IPS-18a (cell line): ENCODE data around the gene MEGF6.

Experiments used
- H3K27ac ChIP-seq: one replicate; pipeline ENCODE4 v1.5.1; 2013; ENCODE audit warnings: low read length
- H3K27me3 ChIP-seq: one replicate; pipeline ENCODE4 v1.6.1; 2013; ENCODE audit warnings: mild to moderate bottlenecking, low read length; ENCODE audit not compliant: control insufficient read depth, insufficient read depth
- H3K36me3 ChIP-seq: one replicate; pipeline ENCODE4 v1.6.1; 2013; ENCODE audit warnings: low read depth, low read length; ENCODE audit not compliant: control insufficient read depth
- H3K4me1 ChIP-seq: one replicate; pipeline ENCODE4 v1.6.1; 2013; ENCODE audit warnings: low read depth, low read length; ENCODE audit not compliant: control insufficient read depth
- H3K4me3 ChIP-seq: one replicate; pipeline ENCODE4 v1.5.1; 2013; ENCODE audit warnings: low read length
- H3K9ac ChIP-seq: one replicate; pipeline ENCODE4 v1.6.1; 2013; ENCODE audit warnings: mild to moderate bottlenecking, low read length, moderate library complexity
- H3K9me3 ChIP-seq: one replicate; pipeline ENCODE4 v1.6.1; 2013; ENCODE audit warnings: low read depth, low read length; ENCODE audit not compliant: control insufficient read depth

Gene MEGF6

DNA sequence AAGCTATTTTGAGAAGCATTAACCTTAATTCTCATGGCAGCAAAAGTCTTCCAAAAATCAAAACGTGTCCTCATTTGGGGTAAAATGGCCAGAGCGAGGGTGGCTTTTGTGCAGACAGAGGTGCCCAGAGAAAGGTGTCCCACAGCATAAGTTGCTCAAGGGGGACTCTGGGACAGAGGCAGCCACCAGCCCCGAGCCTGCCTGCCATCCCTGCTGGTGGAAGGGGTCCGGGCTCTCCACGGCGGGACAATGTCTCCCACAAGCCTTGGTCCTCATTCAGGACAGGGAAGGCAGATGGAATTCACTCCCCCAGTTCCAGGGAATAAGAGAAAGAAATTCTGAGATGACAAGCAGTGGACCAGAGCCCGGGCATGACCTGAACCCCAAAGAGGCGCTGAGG, 169.4 kb downstream of the MEGF6 start:
- no peaks in the 10 kb centered on the region for H3K4me1 ChIP-seq
- no peak overlapping the region for H3K27ac ChIP-seq
- no peaks in the 10 kb centered on the region for H3K36me3 ChIP-seq
- H3K9me3 ChIP-seq: no peaks in the 10 kb centered on the region
- no peak overlapping the region for H3K9ac ChIP-seq
- H3K27me3 ChIP-seq: no peaks in the 10 kb centered on the region
- H3K4me3 ChIP-seq: no peak overlapping the region

DNA sequence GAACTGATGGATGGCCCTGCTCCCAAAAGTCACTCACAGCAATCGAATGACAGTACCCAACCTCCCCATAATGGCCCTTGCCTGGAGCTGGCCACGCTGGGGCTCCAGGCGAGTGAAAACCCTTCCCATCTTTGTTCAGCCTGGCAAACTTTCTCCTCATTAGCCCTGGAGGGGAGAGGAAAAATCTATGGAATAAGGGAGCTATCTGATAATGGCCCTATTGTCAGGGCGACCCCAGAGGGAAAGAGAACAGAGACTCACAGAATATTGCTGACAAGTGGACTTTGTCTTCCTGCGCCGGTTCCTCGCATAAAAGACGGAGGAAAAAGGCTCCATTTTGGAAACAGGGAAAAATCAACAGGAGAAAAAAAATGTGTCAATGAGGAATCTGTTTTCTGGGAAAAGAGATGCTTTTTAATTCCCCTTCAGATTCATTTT, 169.9 kb downstream of the MEGF6 start:
- Histone ChIP-seq H3K4me3 (no peak overlapping the region), H3K9me3 (no peaks in the 10 kb centered on the region), H3K9ac (no peak overlapping the region), H3K27ac (no peak overlapping the region), H3K4me1 (no peaks in the 10 kb centered on the region), H3K27me3 (no peaks in the 10 kb centered on the region), H3K36me3 (no peaks in the 10 kb centered on the region)

GRCh38 chr1:3440711-3441409, 170.4 kb downstream of the MEGF6 start:
- Histone ChIP-seq H3K36me3 (no peaks in the 10 kb centered on the region), H3K27ac (no peak overlapping the region), H3K9ac (no peak overlapping the region), H3K27me3 (no peaks in the 10 kb centered on the region), H3K9me3 (no peaks in the 10 kb centered on the region), H3K4me1 (no peaks in the 10 kb centered on the region), H3K4me3 (no peak overlapping the region)

DNA sequence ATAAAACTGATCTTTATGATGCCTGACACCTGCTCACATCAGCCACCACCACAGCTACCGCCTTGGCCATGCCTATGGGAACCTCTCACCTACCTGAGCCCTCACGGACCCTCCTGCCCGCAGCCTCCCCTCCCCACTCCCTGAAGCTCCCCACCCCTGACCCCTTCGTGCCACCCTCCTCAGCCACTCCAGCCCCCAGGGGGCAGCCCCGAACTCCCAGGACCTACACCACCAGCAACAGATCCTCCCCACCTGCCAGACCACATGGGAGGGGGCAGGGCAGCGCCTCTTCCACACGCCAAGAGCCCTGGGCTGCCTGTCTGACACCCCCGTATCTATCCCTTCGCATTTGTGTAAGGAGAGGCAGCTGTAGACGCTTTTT, 171.0 kb downstream of the MEGF6 start:
- Histone ChIP-seq H3K27me3 (no peaks in the 10 kb centered on the region), H3K27ac (no peak overlapping the region), H3K9ac (no peak overlapping the region), H3K4me1 (no peaks in the 10 kb centered on the region), H3K9me3 (no peaks in the 10 kb centered on the region), H3K36me3 (no peaks in the 10 kb centered on the region), H3K4me3 (no peak overlapping the region)
